Astrocyte of the spinal cord (primary cell): ENCODE data around the gene RBP2.

Experiments used
- DNase-seq: peaks from one replicate; pipeline ENCODE4 v3.0.0; 2011; ENCODE audit warnings: low read depth, low spot score
- H3K4me3 ChIP-seq: 2 replicates; pipeline ENCODE4 v1.5.1; 2011; ENCODE audit warnings: low read depth, mild to moderate bottlenecking, low read length, moderate library complexity
- CTCF ChIP-seq: IDR thresholded peaks from 2 replicates; pipeline ENCODE4 v1.5.1; 2012; ENCODE audit warnings: low read depth, mild to moderate bottlenecking, low read length, inconsistent platforms
- in situ Hi-C: cut with HindIII; loops from 2 replicates; pipeline ENCODE4 v1.10.0; 2017; ENCODE audit warnings: low sequenced_read_pairs

The RBP2 gene

GRCh38 chr3:139509631-139510030, 33.3 kb upstream of the RBP2 start:
- in situ Hi-C loops, result no loop called here
- TF ChIP-seq CTCF, result no peak
- no peak for DNase-seq
- H3K4me3 ChIP-seq, result no peak overlapping the region

GRCh38 chr3:139506766-139507165, 30.4 kb upstream of the RBP2 start:
- no peak for DNase-seq
- no peak overlapping the region for H3K4me3 ChIP-seq
- in situ Hi-C loops, result no loop called here
- no peak for TF ChIP-seq CTCF

GRCh38 chr3:139505829-139506386, 29.6 kb upstream of the RBP2 start:
- no peak for DNase-seq
- no peak overlapping the region for H3K4me3 ChIP-seq
- no peak for TF ChIP-seq CTCF
- in situ Hi-C loops, result no loop called here

- TF ChIP-seq CTCF, result no peak
- H3K4me3 ChIP-seq, result no peak overlapping the region
- no peak for DNase-seq
- in situ Hi-C loops, result no loop called here
These were observed 23.2 kb upstream of the RBP2 start for GRCh38 chr3:139499536-139499935.

- in situ Hi-C loops, result no loop called here
- TF ChIP-seq CTCF, result no peak
- DNase-seq, result no peak
- no peak overlapping the region for H3K4me3 ChIP-seq
These were observed 17.6 kb upstream of the RBP2 start for GRCh38 chr3:139493826-139494385.

GRCh38 chr3:139491966-139492365, 15.7 kb upstream of the RBP2 start:
- no peak for TF ChIP-seq CTCF
- DNase-seq, result no peak
- in situ Hi-C loops, result no loop called here
- no peak overlapping the region for H3K4me3 ChIP-seq
